ENCODE data around the gene GPC3. TPM values are rescaled to one million over a fixed set of nuclear protein-coding genes. Genes with fewer than 3 reads are reported as not detected.
A peak's percentile ranks its signal among the peaks of the same experiment; 100 is the strongest.

GPC3 gene
- total RNA-seq, 1 experiment from 2014 or later: 32.4 TPM

GRCh38 chrX:133838761-133839676 lies 146.4 kb downstream of the GPC3 start:
- H3K27ac Mint-ChIP-seq: no peak overlapping the region

GRCh38 chrX:133837091-133837490 lies 148.3 kb downstream of the GPC3 start:
- no peaks in the 10 kb centered on the region for H3K27me3 Mint-ChIP-seq (ENCODE audit: low read depth)
- DNase-seq (ENCODE audit: low spot score): no peak
- peaks cover 7% of the 10 kb centered on the region; the same call in 1 of the 2 replicates for H3K4me1 Mint-ChIP-seq
- no peak overlapping the region for H3K4me3 Mint-ChIP-seq
- ATAC-seq: no peak
- no peaks in the 10 kb centered on the region for H3K36me3 Mint-ChIP-seq
- CTCF ChIA-PET: interaction anchor here (0.7 to 1.7 kb wide), 4 partner anchors 15 to 189 kb away, joined by 3 to 5 read pairs (median 3); no protein-coding TSS in a partner anchor
- no peak overlapping the region for H3K27ac Mint-ChIP-seq
- POLR2A ChIA-PET: no interaction called here
- no peaks in the 10 kb centered on the region for H3K9me3 Mint-ChIP-seq
- TF ChIP-seq CREM (CRISPR knock-in tag; IDR thresholded peaks at IDR 0.05) (no peak), ELF4 (CRISPR knock-in tag; IDR thresholded peaks at IDR 0.05; ENCODE audit: low read depth) (no peak), GRHL2 (CRISPR knock-in tag; IDR thresholded peaks at IDR 0.05; ENCODE audit: insufficient replicate concordance, severe bottlenecking) (no peak), ETV6 (CRISPR knock-in tag; IDR thresholded peaks at IDR 0.05) (no peak), ZBTB43 (CRISPR knock-in tag; IDR thresholded peaks at IDR 0.05) (no peak), ZNF281 (CRISPR knock-in tag; IDR thresholded peaks at IDR 0.05) (no peak), NR3C1 (CRISPR knock-in tag; conservative IDR thresholded peaks at IDR 0.05; ENCODE audit: low read depth) (no peak), PREB (CRISPR knock-in tag; IDR thresholded peaks at IDR 0.05; ENCODE audit: borderline replicate concordance) (no peak), EMX1 (CRISPR knock-in tag; IDR thresholded peaks at IDR 0.05) (no peak)

More at GRCh38 chrX:133838761-133839676, 146.4 kb downstream of the GPC3 start:
- Mint-ChIP-seq H3K27me3 (ENCODE audit: low read depth) (no peaks in the 10 kb centered on the region), H3K4me1 (peaks cover 7% of the 10 kb centered on the region; the same call in 1 of the 2 replicates), H3K4me3 (no peak overlapping the region), H3K9me3 (no peaks in the 10 kb centered on the region), H3K36me3 (no peaks in the 10 kb centered on the region)
- DNase-seq (ENCODE audit: low spot score): peak; percentile 42
- TF ChIP-seq FOXK1 (CRISPR knock-in tag; IDR thresholded peaks at IDR 0.05) (no peak), TP53 (CRISPR knock-in tag; IDR thresholded peaks at IDR 0.05) (no peak), CTCF (IDR thresholded peaks at IDR 0.05) (peak; percentile 56), ZNF532 (CRISPR knock-in tag; IDR thresholded peaks at IDR 0.05; ENCODE audit: borderline replicate concordance) (no peak)
- POLR2A ChIA-PET: no interaction called here
- CTCF ChIA-PET: interaction anchor here (0.6 to 1.7 kb wide), 19 partner anchors 8 to 187 kb away, joined by 3 to 19 read pairs (median 4); no protein-coding TSS in a partner anchor
- ATAC-seq: peak; percentile 65
